ENCODE measurements around the gene SPRY1. TPM values are rescaled to one million over a fixed set of nuclear protein-coding genes. Genes with fewer than 3 reads are reported as not detected.

The SPRY1 gene
- total RNA-seq, 4 donors from 2014 or later = 103 to 136 (median 136) TPM

DNA sequence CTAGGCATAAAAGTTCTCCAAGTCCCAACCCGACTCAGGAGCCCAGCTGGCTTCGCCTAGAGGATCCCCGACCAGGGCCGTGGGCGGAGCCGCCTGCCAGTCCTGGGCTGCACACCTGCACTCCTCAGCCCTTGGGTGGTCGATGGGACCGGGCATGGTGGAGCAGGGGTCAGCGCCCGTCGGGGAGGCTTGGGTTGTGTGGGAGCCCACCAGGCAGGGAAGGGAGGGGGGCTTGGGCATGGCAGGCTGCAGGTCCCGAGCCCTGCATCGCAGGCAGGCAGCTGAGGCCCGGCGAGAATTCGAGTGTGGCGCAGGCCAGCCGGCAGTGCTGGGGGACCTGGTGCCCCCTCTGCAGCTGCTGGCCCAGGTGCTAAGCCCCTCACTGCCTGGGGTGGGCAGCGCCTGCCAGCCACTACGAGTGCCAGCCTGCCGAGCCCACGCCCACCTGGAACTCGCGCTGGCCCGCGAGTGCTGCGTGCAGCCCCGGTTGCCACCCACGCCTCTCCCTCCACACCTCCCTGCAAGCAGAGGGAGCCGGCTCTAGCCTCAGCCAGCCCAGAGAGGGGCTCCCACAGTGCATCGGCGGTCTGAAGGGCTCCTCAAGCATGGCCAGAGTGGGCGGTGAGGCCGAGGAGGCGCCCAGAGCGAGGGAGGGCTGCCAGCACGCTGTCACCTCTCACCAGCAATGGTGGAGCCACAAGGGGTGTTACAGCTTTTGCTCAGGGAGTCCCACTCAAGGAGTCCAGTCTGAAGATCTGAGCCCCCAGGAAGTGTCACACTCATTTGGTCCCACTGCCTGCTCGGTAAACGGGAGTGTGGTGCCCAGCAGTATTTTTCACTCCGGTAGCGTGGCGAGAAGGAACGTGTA lies 38.9 kb downstream of the SPRY1 start:
- Histone ChIP-seq H3K9me3 (no peaks in the 10 kb centered on the region), H3K27me3 (no peaks in the 10 kb centered on the region), H3K27ac (replicated peaks in 1 of 4) (no peak overlapping the region), H3K4me3 (no peak overlapping the region), H3K4me1 (no peaks in the 10 kb centered on the region), H3K36me3 (no peaks in the 10 kb centered on the region)
- WGBS = 97% methylated on average over 29 of the region's 43 CpGs
- intact Hi-C loops (cut with DNase I) = no loop called here
- TF ChIP-seq POLR2AphosphoS5 (IDR thresholded peaks at IDR 0.05) = no peak
- no peak for TF ChIP-seq POLR2A (IDR thresholded peaks at IDR 0.05; ENCODE audit: low read depth)
- TF ChIP-seq EP300 (IDR thresholded peaks at IDR 0.05) = no peak
- TF ChIP-seq, protein P1, sequence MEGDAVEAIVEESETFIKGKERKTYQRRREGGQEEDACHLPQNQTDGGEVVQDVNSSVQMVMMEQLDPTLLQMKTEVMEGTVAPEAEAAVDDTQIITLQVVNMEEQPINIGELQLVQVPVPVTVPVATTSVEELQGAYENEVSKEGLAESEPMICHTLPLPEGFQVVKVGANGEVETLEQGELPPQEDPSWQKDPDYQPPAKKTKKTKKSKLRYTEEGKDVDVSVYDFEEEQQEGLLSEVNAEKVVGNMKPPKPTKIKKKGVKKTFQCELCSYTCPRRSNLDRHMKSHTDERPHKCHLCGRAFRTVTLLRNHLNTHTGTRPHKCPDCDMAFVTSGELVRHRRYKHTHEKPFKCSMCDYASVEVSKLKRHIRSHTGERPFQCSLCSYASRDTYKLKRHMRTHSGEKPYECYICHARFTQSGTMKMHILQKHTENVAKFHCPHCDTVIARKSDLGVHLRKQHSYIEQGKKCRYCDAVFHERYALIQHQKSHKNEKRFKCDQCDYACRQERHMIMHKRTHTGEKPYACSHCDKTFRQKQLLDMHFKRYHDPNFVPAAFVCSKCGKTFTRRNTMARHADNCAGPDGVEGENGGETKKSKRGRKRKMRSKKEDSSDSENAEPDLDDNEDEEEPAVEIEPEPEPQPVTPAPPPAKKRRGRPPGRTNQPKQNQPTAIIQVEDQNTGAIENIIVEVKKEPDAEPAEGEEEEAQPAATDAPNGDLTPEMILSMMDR (IDR thresholded peaks at IDR 0.05) = no peak
- no peak for DNase-seq (ENCODE audit: extremely low spot score)

DNA sequence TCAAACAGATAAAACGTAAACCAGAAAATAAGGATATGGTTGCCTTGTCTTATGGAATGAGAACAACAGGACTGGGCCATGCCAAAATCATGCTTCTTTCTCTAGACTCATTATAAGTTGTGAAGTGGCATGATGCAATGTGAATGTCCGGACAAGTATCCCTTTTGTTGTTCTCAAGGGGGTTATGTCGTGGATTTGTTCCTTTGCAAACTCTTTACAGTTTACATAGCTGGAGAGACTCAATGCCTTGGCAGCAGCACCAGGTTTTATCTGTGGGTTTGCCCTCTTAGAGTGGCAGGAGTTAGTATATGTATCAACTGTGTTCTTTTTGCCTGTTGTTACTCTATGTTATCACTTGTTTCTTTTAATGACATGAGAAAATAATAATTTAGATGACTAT lies 41.4 kb downstream of the SPRY1 start:
- Histone ChIP-seq H3K27me3 (no peaks in the 10 kb centered on the region), H3K36me3 (no peaks in the 10 kb centered on the region), H3K4me3 (no peak overlapping the region), H3K27ac (replicated peaks in 1 of 4) (no peak overlapping the region), H3K9me3 (no peaks in the 10 kb centered on the region), H3K4me1 (peaks cover 0 to 3% (median 0%) of the 10 kb centered on the region in 4 donors)
- no peak for DNase-seq (ENCODE audit: extremely low spot score)
- WGBS = 56% methylated on average over 3 of the region's 3 CpGs
- intact Hi-C loops (cut with DNase I) = no loop called here
- TF ChIP-seq EP300 (IDR thresholded peaks at IDR 0.05) (no peak), POLR2AphosphoS5 (IDR thresholded peaks at IDR 0.05) (no peak), POLR2A (IDR thresholded peaks at IDR 0.05; ENCODE audit: low read depth) (no peak)
- TF ChIP-seq, protein P1 (IDR thresholded peaks at IDR 0.05) = no peak

DNA sequence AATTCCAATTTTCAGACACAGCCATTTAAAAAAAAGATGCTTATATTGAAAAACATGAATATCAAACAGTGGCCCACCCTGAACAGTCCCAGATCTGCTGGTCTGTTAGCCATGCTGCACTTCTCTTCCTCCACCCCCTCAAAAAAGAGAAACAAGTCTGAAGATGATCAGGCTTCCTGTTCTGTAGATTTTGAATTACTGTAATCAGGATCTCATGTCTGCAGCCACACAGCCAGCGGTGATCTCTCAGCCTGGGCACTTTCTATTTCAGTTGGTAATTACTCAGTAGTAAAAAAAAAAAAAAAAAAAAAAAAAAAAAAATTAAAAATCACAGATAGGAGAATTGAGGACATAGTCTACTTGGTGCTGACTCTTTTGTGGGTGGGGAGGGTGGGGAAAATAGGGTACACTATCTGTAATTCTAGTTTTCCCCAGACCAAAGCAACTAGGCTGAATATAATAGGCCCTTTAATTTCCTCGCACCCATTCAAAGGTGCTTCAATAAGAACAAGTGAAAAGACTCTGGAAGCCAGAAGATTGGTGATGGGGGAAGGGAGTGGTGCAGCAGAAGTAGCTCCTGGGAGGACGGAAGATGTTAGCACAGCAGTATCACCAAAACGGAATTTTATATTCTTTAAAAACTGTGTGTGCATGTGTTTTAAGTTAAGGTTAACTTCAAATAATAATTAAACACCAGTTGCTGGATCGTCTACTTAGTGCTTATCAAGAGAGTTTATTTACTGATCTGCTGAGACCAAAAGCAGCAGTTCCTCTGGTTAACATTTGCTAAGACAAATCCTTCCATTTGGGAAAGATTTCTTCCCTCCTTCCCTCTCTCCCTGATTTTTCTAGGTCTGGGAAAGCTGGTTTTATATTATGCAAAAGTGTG lies 47.0 kb downstream of the SPRY1 start:
- TF ChIP-seq, protein P1 (IDR thresholded peaks at IDR 0.05) = no peak
- no peak for TF ChIP-seq POLR2A (IDR thresholded peaks at IDR 0.05; ENCODE audit: low read depth)
- WGBS = 54% methylated on average over 5 of the region's 5 CpGs
- Histone ChIP-seq H3K4me3 (no peak overlapping the region), H3K36me3 (no peaks in the 10 kb centered on the region), H3K9me3 (no peaks in the 10 kb centered on the region), H3K4me1 (peaks cover 9 to 16% (median 11%) of the 10 kb centered on the region in 4 donors), H3K27me3 (no peaks in the 10 kb centered on the region), H3K27ac (replicated peaks in 1 of 4) (peak overlapping the region in 2 of 4 donors; percentile 19 to 31)
- DNase-seq (ENCODE audit: extremely low spot score) = no peak
- intact Hi-C loops (cut with DNase I) = no loop called here

DNA sequence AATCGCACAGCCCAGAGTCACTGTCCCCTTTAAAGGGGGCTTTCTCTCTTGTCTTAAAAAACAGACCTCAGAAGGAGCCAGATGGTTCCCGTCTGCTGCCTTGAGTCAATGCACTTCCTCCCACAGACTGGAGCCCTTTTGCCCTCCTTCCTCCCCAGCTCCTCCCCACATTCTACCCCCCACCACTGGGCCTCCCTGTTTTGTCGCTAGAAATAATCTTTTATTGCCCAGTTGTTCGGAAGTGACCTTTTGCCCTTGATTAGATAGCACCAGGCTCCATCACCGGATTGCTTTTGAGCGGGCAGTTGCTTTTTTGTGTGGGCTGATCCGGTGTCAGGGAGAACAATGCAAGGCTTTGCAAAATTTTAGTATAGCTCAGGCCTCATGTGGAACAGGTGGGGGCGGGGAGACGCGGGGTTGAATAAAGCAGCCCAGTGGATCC lies 47.7 kb downstream of the SPRY1 start:
- 34% methylated on average over 10 of the region's 10 CpGs for WGBS
- no peaks in the 10 kb centered on the region for H3K9me3 ChIP-seq

More for the DNA sequence above, 47.7 kb downstream of the SPRY1 start:
- TF ChIP-seq, protein P1 (IDR thresholded peaks at IDR 0.05) = no peak
- TF ChIP-seq POLR2A (IDR thresholded peaks at IDR 0.05; ENCODE audit: low read depth) = no peak
- no peak for TF ChIP-seq POLR2AphosphoS5 (IDR thresholded peaks at IDR 0.05)
- no peak for TF ChIP-seq EP300 (IDR thresholded peaks at IDR 0.05)
- intact Hi-C loops (cut with DNase I) = no loop called here
- Histone ChIP-seq H3K4me1 (peaks cover 9 to 16% (median 11%) of the 10 kb centered on the region in 4 donors), H3K4me3 (no peak overlapping the region), H3K27ac (replicated peaks in 1 of 4) (peak overlapping the region in 2 of 4 donors; percentile 19 to 31), H3K36me3 (no peaks in the 10 kb centered on the region), H3K27me3 (no peaks in the 10 kb centered on the region)
- no peak for DNase-seq (ENCODE audit: extremely low spot score)

All from esophagus muscularis mucosa (tissue), 4 donors.